ENCODE data around the gene AGBL4.

AGBL4 gene

GRCh38 chr1:48829446-48829845 is 1194.3 kb downstream of the AGBL4 start:
- DNase-seq (ENCODE audit: low read depth in 2 of 2) = no peak

GRCh38 chr1:48823168-48823567 is 1200.6 kb downstream of the AGBL4 start:
- DNase-seq (ENCODE audit: low read depth in 2 of 2) = no peak

- DNase-seq (ENCODE audit: low read depth in 2 of 2) = no peak
Observed at GRCh38 chr1:48820491-48820890, 1203.3 kb downstream of the AGBL4 start.

GRCh38 chr1:48817505-48818114 is 1206.1 kb downstream of the AGBL4 start:
- peak; percentile 4 to 8 for DNase-seq (ENCODE audit: low read depth in 2 of 2)

GRCh38 chr1:48810740-48811139 is 1213.0 kb downstream of the AGBL4 start:
- no peak for DNase-seq (ENCODE audit: low read depth in 2 of 2)

GRCh38 chr1:48808496-48808895 is 1215.3 kb downstream of the AGBL4 start:
- DNase-seq (ENCODE audit: low read depth in 2 of 2) = no peak

- no peak for DNase-seq (ENCODE audit: low read depth in 2 of 2)
Observed at GRCh38 chr1:48807554-48808260, 1216.0 kb downstream of the AGBL4 start.

- DNase-seq (ENCODE audit: low read depth in 2 of 2) = no peak
Observed at GRCh38 chr1:48803474-48803873, 1220.3 kb downstream of the AGBL4 start.

- DNase-seq (ENCODE audit: low read depth in 2 of 2) = no peak
Observed at GRCh38 chr1:48794816-48795215, 1228.9 kb downstream of the AGBL4 start.

GRCh38 chr1:48793863-48794262 is 1229.9 kb downstream of the AGBL4 start:
- DNase-seq (ENCODE audit: low read depth in 2 of 2) = no peak

- DNase-seq (ENCODE audit: low read depth in 2 of 2) = no peak
Observed at GRCh38 chr1:48792961-48793360, 1230.8 kb downstream of the AGBL4 start.

GRCh38 chr1:48790397-48790796 is 1233.4 kb downstream of the AGBL4 start:
- DNase-seq (ENCODE audit: low read depth in 2 of 2) = no peak

- no peak for DNase-seq (ENCODE audit: low read depth in 2 of 2)
Observed at GRCh38 chr1:48789903-48790302, 1233.9 kb downstream of the AGBL4 start.

- DNase-seq (ENCODE audit: low read depth in 2 of 2) = no peak
Observed at GRCh38 chr1:48785869-48786268, 1237.9 kb downstream of the AGBL4 start.

GRCh38 chr1:48784301-48784700 is 1239.5 kb downstream of the AGBL4 start:
- no peak for DNase-seq (ENCODE audit: low read depth in 2 of 2)

- DNase-seq (ENCODE audit: low read depth in 2 of 2) = no peak
Observed at GRCh38 chr1:48777219-48777895, 1246.4 kb downstream of the AGBL4 start.

GRCh38 chr1:48776393-48777218 is 1247.1 kb downstream of the AGBL4 start, which contains the start of gene BEND5:
BEND5 (minus strand) TSS chr1:48776891; CDS start chr1:48776831, 60 bp downstream.
- peak; percentile 10 to 48 for DNase-seq (ENCODE audit: low read depth in 2 of 2)

- no peak for DNase-seq (ENCODE audit: low read depth in 2 of 2)
Observed at GRCh38 chr1:48775831-48776392, 1247.8 kb downstream of the AGBL4 start.

GRCh38 chr1:48773133-48773532 is 1250.6 kb downstream of the AGBL4 start:
- DNase-seq (ENCODE audit: low read depth in 2 of 2) = no peak

- DNase-seq (ENCODE audit: low read depth in 2 of 2) = no peak
Observed at GRCh38 chr1:48772211-48772610, 1251.5 kb downstream of the AGBL4 start.

- no peak for DNase-seq (ENCODE audit: low read depth in 2 of 2)
Observed at GRCh38 chr1:48771561-48771960, 1252.2 kb downstream of the AGBL4 start.
